Progenitor cell of endocrine pancreas (in vitro differentiated cells): ENCODE data around the gene SSNA1. TPM values are rescaled to one million over a fixed set of nuclear protein-coding genes. Genes with fewer than 3 reads are reported as not detected.

ENCODE experiments used
- DNase-seq: peaks from one replicate; pipeline ENCODE4 v3.0.0; 2021; ENCODE audit warnings: low spot score; ENCODE audit not compliant: unreplicated experiment
- H3K27ac Mint-ChIP-seq: 2 replicates; pipeline ENCODE4 v1.8.0; 2021; ENCODE audit warnings: mild to moderate bottlenecking, moderate library complexity, mixed read lengths
- H3K27me3 Mint-ChIP-seq: 2 replicates; pipeline ENCODE4 v1.8.0; 2021; ENCODE audit warnings: mixed read lengths
- H3K36me3 Mint-ChIP-seq: 2 replicates; pipeline ENCODE4 v1.8.0; 2022; ENCODE audit warnings: mixed read lengths; ENCODE audit not compliant: insufficient read depth
- H3K4me1 Mint-ChIP-seq: 2 replicates; pipeline ENCODE4 v1.8.0; 2021; ENCODE audit warnings: low read depth, mixed read lengths
- H3K4me3 Mint-ChIP-seq: 2 replicates; pipeline ENCODE4 v1.8.0; 2021; ENCODE audit warnings: low read depth, mild to moderate bottlenecking, moderate library complexity, mixed read lengths
- H3K9me3 Mint-ChIP-seq: 2 replicates; pipeline ENCODE4 v1.8.0; 2021; ENCODE audit warnings: low read depth, mixed read lengths
- CTCF ChIP-seq: fragments of 200-600 bp; sonication (generic); IDR thresholded peaks from one replicate; pipeline ENCODE4 v1.5.0; 2021; ENCODE audit warnings: antibody characterized with exemption, mild to moderate bottlenecking; ENCODE audit not compliant: unreplicated experiment
- total RNA-seq: library from RNA; stranded (reverse); gene quantifications from 2 replicates; pipeline ENCODE4 v1.2.1, GENCODE V29; 2021

The SSNA1 gene
- total RNA-seq, 1 donor from 2014 or later = 52.5 TPM

- H3K4me1 Mint-ChIP-seq = peaks cover 17% of the 10 kb centered on the region
- TF ChIP-seq CTCF = no peak
- no peaks in the 10 kb centered on the region for H3K27me3 Mint-ChIP-seq
- H3K9me3 Mint-ChIP-seq = no peaks in the 10 kb centered on the region
- no peaks in the 10 kb centered on the region for H3K36me3 Mint-ChIP-seq
- no peak overlapping the region for H3K4me3 Mint-ChIP-seq
- no peak for DNase-seq
- no peak overlapping the region for H3K27ac Mint-ChIP-seq
Observed at GRCh38 chr9:137234055-137234697, 45.7 kb downstream of the SSNA1 start.

- Mint-ChIP-seq H3K27ac (no peak overlapping the region), H3K27me3 (no peaks in the 10 kb centered on the region), H3K4me3 (no peak overlapping the region), H3K36me3 (no peaks in the 10 kb centered on the region), H3K4me1 (peaks cover 17% of the 10 kb centered on the region), H3K9me3 (no peaks in the 10 kb centered on the region)
- no peak for TF ChIP-seq CTCF
- DNase-seq = no peak
Observed at GRCh38 chr9:137234758-137235423, 46.4 kb downstream of the SSNA1 start.

- Mint-ChIP-seq H3K27ac (no peak overlapping the region), H3K36me3 (no peaks in the 10 kb centered on the region), H3K9me3 (no peaks in the 10 kb centered on the region), H3K27me3 (no peaks in the 10 kb centered on the region), H3K4me3 (peak overlapping the region; percentile 46), H3K4me1 (peaks cover 17% of the 10 kb centered on the region)
- DNase-seq = no peak
- TF ChIP-seq CTCF = peak; percentile 22
Observed at GRCh38 chr9:137235424-137236237, 47.2 kb downstream of the SSNA1 start.

- H3K4me3 Mint-ChIP-seq = peak overlapping the region; percentile 46
- DNase-seq = peak; percentile 95
- TF ChIP-seq CTCF = peak; percentile 99
- no peaks in the 10 kb centered on the region for H3K36me3 Mint-ChIP-seq
- peaks cover 17% of the 10 kb centered on the region for H3K4me1 Mint-ChIP-seq
- H3K9me3 Mint-ChIP-seq = no peaks in the 10 kb centered on the region
- no peaks in the 10 kb centered on the region for H3K27me3 Mint-ChIP-seq
- H3K27ac Mint-ChIP-seq = peak overlapping the region; percentile 79
Observed at GRCh38 chr9:137236238-137236935, 47.9 kb downstream of the SSNA1 start.

- peaks cover 17% of the 10 kb centered on the region for H3K4me1 Mint-ChIP-seq
- no peaks in the 10 kb centered on the region for H3K36me3 Mint-ChIP-seq
- H3K27ac Mint-ChIP-seq = no peak overlapping the region
- H3K27me3 Mint-ChIP-seq = no peaks in the 10 kb centered on the region
- no peaks in the 10 kb centered on the region for H3K9me3 Mint-ChIP-seq
- no peak overlapping the region for H3K4me3 Mint-ChIP-seq
- no peak for TF ChIP-seq CTCF
- no peak for DNase-seq
Observed at GRCh38 chr9:137236936-137237421, 48.5 kb downstream of the SSNA1 start.
